SK-N-DZ (cell line): ENCODE data around the gene NUDT8. TPM values are rescaled to one million over a fixed set of nuclear protein-coding genes. Genes with fewer than 3 reads are reported as not detected.

Experiments used
- DNase-seq: peaks from one replicate; pipeline ENCODE4 v3.0.0-alpha.2; 2015; ENCODE audit warnings: low spot score
- polyA plus RNA-seq, 2 experiments: library from polyadenylated mRNA; depleted of rRNA; stranded (reverse); fragments of >200 nt; gene quantifications; 2 replicates each; pipeline ENCODE4 v1.2.3, GENCODE V29; 2014

NUDT8 gene, protein sequence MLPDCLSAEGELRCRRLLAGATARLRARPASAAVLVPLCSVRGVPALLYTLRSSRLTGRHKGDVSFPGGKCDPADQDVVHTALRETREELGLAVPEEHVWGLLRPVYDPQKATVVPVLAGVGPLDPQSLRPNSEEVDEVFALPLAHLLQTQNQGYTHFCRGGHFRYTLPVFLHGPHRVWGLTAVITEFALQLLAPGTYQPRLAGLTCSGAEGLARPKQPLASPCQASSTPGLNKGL
- 0.53 and 3.9 TPM in 2 replicates for polyA plus RNA-seq (2014; cell fraction: cytosol; rRNA removed)
- 7.1 and 8.2 TPM in 2 replicates for polyA plus RNA-seq (2014; cell fraction: nucleus; rRNA removed)

DNA sequence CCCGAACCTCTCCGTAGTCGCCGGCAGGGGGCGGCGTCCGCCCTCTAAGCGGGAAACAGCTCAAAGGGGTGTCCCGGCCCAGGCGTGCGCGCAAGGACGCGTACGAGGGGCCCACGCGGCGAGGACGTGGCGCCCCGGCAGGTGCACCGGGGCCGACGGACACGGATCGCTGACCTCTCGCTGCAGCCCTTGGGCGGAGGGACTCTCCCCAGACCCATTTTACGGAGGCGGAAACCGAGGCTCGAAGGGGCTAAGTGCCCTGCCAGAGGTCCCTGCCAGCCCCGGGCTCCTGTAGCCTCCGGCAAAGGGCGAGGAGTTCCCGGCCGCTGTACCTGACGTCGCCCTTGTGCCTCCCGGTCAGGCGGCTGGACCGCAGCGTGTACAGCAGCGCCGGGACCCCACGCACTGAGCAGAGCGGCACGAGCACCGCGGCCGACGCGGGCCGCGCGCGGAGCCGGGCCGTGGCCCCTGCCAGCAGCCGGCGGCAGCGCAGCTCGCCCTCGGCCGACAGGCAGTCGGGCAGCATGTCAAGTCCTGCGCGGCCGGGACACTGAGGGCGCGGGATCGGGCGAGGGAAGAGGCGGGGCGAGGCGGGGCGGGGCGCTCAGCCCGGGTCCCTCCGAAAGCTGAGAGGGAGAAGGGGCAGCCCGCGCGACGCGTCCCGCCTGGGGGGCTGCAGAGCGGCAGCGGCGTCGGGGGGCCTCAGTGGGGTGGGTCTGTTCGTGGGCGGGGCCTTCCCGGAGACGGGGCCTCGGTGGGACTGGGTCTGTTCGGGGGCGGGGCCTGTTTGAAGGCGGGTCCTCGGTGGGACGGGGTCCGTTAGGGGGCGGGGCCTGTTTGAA lies at the start of gene NUDT8:
Gene NUDT8 (minus strand): TSS at position 552 of the 842 bp plus-strand sequence. CDS start 26 bp downstream, at position 526.
- DNase-seq = peak; percentile 75

DNA sequence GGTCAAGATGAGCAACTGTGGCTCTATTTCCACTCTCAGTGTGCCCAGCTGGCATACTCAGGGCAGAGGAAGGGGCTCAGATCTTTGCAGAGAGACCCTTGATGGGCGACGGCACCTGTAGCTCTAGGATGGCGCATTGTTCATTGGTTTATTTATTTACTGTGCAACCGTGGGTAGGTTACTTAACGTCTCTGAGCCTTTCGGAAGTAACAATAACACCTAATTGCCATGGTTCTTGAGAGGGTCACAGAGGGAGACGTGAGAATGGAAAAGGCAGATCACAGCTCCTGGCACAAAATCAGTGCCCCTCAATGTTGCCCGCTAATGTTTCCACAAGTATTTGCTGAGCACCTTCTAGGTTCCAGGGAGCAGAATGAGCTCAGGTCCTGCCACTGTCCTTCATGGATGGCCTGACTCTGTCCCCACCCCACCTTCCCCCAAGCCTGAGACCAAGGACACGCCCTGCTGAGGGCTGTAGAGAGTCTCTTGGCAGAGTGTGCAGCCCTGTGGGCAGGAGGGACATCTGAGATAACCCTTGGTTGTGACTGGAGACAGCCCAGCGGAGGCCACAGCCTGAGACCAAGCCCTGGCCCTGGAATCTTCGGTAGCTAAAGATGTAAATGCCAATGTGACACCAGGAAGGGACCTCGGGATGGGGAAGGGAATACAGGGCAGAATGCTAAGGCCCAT lies 45.5 kb upstream of the NUDT8 start:
- DNase-seq = no peak

DNA sequence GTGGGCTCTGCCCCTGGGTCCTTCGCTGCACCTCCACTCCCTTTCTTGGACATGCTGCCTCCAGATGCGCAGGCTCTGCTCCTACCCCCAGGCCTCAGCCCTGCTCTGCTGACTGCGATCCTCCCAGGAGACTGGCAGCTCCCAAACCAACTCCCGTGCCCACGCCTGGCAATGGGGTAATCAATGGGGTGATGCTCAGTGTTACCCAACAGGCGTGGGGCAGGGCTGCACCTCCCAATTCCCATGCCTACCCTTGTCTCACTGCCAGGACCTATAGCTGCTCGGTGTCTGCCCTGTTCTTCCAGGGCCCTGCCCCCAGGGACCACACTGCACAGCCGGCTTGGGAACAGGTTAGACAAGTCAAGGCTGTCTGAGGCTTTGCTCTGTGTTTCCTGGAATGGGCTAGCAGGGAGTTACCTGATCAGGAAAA lies 44.7 kb upstream of the NUDT8 start, which contains the start of gene ALDH3B2:
Gene ALDH3B2 (minus strand): TSS at position 182 of the 430 bp plus-strand sequence. CDS start 7,688 bp downstream, outside the sequence.
- no peak for DNase-seq

DNA sequence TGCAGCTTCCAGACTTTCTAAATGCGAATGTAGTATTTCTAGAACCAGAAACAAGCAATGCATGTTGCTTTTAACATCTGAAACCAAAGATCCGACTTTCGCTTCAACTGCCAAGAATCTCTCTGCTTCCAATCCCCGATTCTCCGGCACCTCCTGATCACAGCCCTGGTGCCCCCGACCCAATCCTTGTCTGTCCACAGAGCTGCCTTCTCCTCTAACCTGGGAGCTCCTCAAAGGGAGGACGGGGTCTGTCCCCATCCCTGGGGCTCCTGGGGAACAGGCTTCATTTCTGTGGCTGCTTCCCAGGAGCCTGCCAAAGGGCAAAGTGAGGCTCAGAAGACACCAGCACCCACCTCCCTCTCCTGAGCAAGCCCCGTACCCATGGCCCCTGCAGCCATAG lies 44.2 kb upstream of the NUDT8 start:
- DNase-seq = no peak

DNA sequence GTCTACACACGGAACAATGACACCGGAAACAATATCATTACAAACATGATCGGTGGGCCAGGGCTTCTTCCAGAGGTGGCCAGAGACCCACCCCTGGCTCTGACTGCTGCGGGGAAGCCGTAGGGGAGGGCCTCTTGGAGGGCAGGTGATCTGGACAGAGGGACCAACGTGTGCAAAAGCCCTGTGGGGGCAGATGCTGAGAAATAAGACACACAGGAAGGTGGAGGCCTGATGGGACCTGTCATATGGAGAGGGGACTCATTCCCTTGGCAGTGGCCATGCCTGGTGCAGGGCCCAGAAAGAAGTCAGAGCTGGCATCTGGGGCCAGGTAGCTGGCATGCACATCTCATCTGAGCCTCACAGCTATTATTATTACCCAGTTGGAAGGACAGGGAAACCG lies 43.6 kb upstream of the NUDT8 start:
- no peak for DNase-seq

DNA sequence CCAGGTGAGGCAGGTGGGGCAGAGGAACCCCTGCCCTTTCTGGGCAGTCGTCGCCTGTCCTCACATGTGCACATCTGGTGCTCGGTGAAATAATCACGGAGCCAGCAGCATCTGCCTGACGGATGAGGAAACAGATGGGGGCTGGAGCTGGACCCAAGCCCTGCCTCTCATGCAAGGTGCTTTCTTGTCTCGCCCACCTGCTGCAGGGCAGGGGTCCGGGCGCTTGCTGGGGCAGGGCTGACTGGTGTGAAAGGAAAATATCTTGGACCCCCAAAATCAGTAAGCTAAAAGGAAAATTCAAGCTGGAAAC lies 41.4 kb upstream of the NUDT8 start:
- DNase-seq = no peak

DNA sequence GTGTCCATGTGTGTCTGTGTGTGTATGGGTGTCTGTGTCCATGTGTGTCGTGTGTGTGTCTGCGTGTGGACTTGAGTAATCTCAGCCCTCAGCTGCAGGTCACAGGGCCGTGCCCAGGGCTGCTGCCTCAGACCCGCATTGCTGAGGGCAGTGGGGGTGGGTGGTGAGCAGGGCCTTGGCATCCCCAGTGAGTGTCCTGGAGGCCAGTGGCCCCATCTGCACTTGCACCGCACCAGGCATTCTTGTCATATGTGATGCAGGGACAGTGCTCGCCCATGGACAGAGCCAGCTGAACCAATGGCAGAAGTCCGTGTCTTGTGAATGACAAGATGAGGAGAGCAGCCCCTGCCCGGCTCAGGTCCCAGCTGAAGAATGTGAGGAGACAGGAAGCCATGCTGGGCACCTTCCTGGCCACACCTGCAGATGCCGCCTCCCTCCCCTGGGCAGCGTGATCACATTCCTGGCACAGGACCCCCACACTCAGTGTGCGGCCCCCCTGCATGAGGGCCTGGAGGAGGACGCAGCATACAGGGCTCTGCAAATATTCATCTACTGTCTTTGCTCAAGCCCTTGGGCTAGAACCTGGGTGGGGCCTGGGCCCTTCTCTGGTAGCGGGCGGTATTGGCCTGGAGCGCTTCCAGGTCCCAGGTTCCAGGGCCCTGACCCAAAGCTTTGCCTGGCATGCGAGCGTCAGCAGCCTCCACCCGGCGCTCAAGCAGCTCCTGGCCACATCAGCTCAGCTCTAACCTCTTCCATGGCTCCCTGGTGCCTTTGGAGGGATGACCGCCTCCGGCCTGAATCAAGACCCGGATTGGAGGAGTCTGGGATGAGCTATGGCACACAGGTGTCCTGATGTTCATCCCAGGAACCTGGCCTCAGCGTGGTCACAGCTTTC lies 40.8 kb upstream of the NUDT8 start:
- DNase-seq = no peak

DNA sequence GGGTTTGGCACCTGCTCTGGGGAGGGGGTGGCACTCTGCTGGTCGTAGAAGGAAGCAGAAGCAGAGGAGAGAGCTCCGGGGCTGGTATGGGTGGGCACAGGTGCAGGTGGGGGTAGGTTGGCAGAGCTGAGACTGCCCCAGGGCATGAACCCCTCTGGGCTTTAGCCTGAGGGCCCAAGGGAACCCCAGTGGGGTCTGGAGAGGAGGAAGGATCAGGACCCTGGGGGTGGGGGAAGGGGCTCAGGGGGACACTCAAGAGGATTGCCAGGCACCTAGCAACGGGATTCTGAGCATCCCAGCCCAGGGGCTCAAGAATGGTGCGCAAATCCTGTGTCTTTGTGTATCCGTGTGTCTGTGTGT lies 38.4 kb upstream of the NUDT8 start:
- no peak for DNase-seq

DNA sequence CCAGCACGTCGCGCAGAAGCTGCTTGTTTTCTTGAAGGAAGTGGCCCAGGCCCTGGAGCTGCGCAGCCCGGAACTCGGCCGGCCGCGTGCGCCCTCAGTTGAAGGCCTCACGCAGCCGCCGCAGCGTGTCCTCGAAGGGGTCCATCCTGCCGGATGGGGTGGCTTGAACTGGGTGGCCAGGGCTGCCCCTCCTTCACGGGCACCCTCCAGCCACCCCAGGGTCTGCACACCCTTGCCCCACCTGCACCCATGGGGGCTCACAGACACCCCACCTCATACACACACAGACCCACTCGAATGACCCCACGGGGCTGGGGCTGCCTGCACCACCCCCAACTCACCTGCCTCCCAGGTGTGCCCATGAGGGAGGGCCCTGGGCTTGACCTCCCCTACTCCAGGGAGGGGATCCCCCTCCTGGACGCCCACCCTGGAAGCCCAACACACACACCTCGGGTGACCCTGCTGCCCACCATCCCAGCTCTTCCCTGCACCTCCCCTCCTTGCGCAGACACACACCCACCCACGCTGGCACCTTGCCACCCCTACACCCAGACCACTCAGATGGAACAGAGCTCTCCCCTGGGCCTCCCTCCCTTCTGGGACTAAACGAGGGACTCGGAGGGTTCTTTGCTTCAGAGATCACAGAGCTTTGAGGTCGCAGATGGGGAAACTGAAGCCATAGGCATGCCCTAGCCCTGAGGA lies 37.9 kb upstream of the NUDT8 start:
- DNase-seq = no peak

DNA sequence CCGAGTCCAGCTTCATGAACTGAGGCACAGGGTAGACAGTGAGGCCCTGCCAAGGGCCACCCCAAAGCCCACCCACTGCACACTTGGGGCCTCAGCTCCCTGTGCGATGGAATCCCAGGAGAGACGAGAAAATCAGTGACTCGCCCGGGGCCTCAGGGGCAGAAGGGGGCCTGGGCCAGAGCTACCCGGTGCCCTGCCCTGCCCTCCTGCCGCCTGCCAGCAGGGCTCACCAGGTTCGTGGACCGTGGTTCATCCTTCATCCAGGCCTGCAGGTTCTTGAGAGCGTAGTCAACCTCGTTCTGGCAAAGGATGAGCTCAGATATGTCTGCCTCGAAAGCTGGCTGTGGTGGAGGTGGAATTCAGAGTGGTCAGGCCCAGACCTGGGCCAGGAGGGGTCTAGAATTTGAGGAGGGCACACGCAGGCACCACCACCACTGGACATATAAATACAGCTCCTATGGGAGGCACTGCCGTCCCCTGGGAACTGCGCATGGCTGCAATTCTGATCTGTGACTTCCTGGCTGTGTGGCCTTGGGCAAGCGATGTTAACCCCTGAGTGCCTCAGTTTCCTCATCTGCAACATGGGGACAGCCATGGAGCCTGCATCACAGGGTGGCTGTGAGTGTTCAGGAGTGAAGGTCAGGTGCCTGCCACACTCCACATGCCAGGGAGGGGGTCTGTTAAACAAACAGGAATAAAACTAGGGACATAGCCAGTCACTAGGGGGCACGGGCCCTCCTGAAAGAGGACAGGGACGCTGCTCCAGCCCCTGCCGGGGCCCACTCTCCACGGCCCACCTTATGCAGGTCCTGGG lies 37.1 kb upstream of the NUDT8 start:
- DNase-seq = no peak

DNA sequence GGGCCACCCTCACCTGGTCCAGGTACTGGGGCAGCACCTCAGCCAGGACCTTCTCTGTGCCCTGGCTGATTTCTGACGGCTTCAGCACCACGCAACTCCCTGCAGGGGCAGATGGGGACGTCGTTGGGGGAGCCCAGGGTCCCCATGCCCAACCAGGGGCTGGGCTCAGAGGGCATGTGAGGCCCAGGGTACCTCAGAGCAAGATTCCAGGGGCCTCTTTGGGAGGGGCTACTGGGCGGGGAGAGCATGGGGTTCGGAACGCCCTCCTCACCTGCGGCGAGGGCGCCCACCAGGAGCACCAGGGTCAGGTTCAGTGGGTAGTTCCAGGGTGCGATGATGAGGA lies 36.5 kb upstream of the NUDT8 start:
- no peak for DNase-seq

DNA sequence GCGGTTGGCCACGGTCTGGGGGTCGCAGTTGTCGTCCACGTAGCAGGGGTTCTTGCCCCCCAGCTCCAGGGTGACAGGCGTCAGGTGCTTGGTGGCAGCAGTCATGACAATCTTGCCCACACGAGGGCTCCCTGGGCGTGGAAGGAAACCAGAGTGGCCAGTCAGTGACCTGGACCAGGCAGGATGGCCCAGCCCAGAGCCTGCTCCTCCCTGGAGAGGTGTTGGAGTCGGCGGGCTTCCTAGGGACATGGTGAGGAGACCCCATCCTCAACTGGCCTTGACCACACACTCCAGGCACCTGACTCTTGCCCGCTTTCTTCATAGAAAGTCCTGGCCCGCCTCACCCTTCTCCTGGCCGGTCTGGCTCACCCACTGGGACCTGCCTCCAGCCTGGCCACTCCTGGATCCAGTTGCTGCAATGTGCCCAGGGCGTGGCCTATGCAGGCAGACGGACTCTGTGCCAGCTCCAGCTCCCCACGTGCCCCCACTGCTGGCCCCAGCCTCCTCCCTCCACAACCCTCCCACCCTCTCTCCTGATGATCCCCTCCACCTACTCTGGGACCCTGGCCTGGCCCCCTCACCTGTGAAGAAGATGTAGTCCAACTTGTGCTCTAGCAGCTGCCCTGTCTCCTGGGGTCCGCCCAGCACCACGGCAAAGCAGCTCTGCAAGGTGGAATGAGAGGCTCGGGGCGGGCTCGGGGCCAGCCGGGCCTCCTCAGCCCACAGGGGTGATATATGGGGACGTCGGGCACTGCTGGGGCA lies 36.0 kb upstream of the NUDT8 start:
- DNase-seq = no peak

DNA sequence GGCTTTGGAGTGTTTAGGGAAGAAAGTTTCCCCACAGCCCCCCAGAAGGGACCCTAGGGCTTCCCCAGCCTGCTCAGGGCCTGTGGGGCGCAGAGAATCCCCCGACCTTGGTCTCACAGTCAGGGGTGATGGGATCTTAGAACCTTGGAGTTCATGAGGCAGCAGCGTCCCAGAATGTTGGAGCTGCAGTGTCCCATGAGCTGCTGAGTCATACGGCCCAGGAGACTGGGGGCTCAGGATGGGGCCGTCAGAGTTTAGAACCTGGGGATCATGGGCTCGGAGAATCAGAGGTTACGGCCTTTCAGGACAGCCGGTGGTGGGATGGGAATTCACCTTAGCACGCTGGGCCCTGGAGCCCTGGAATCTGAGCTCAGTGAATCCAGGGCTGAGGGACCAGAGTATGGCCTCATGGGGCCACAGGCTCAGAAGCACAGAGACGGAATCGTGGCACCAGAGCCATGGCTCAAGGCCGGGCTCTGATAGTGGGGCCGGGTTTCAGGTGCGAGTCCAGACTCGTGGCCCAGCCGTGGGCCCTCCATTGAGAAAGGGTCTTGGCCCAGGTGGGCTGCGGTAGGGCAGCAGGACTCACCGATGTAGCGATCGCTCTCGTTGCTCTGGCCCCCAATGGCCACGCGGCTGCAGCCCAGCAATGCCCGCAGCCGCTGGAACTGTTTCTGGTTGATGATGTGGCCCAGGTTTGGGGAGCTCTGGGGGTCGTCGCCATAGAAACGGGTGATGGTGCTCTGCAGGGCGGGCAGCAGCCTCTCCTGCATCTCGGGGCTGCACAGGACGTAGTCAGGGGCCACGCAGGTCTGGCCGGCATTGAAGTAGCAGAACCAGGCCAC lies 35.2 kb upstream of the NUDT8 start:
- DNase-seq = no peak

DNA sequence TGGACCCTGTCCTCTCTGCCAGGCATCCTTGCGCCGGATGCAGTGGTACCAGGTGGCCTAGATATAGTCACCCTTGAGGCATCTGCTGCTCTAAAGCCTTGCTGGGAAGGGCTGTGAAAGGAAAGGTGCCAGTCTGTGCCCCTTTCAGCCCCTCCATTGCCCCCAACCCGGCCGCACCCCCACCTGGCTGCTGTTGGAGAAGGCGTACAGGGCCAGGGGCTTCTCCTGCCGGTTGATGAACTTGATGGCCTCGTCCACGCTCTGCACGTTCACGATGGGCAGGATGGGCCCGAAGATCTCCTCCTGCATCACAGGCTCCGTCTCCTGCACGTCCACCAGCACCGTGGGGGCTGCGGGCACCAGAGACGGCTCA lies 34.5 kb upstream of the NUDT8 start:
- no peak for DNase-seq

DNA sequence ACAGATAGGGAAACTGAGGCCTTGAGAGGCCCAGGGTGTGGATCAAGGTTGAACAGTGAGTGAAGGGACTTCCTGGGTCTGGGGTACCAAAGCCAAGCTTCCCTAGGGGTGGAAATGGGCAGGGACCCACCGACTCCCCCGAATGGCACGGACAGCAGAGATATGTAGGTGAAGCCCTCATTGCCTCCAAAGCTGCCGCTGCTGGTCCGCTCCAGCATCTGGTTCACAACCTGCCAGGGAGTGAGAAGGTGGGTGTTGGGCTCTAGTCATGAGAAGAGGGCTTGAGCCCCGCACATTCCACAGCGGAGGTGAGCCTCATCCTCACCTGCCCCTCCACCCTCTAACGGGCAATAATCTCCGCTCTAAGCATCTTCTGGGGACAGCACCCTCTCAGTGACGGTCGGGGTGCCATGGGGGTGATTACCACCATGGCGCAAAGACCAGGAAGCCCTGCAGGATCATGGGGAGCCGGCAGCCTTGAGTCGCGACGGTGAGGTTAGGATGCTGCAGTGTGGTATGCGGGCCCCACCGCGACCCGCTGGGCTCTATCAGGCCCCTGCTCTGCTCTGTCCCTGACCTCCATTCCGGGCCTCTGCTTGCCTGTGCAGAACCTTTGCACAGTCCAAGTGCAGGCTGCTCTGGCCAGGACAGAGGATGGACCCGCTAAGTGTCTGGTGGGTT lies 33.9 kb upstream of the NUDT8 start:
- no peak for DNase-seq

DNA sequence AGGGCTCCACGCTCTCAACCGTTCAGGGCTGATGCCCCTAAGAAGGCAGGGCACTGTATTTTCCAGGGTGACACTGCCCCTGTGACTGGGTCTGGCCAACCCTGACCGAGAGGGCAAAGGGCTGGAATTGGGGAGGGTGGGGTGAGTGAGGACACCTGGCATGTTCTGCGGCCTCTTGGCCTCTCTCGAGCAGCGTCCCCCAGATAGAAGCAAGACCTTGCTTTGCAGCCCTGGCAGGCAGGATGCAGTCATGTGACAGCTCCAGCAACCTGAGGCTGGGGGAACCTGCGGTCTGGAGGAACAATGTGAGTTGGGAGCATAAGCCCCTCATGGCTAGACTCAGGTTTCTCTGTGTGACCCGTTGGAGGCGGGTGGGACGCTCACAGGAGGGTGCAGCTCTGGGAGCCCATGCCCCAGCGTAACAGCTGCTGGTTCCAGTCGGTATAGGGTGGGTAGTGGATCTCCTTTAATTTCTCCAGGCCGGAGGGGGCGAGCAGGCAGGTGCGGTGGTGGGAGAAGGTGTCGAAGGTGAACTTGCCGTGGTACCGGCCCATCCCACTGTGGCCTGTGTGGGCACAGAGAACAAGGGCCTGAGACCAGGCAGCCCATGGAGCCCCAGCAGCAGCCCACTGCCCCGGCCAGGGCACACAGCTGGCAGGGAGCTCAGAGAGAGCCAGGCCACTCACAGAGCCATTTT lies 33.2 kb upstream of the NUDT8 start:
- DNase-seq = no peak
